Stimulated activated CD4-positive, alpha-beta T cell treated with anti-CD3 and anti-CD28 coated beads, Interleukin-15, amount 100 ng/mL, for 1 hour (primary cell): ENCODE data around the gene TMCO4.

ENCODE experiments used
- DNase-seq, 2 donors: peaks; one replicate each; pipeline ENCODE4 v3.0.0-alpha.2; 2020; ENCODE audit warnings: low read depth in 1 of 2, low spot score in 1 of 2

TMCO4 gene

DNA sequence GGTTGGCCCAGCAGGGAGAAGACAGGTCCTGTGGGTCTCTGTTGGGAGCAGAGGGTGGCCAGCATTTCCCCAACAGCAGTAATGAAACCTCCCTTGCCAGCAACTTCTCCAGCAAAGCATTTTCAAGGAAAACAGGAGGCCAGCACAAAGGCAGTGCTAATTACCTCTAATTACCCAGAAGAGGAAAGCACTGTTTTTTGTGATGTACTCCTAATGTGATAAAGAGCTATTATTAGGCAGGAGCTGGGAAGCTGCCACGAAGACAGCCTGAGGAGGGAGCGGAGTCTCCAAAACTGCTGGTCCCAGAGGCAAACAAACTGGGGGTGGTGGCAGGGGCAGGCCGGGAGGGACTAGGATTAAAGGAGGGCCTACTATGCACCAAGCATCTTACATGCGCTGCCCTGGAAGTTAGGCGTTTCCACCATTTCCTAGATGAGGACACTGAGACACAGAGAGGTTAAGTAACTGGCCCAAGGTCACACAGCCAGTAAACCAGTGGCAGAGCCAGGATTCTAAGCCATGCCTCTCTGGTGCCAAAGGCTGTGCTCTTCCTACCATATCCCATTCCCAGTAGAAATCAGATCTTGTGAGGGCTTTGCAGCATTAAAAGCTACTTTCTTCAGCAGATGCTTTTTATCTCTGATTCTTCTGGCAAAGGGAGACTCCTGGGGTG lies 110.5 kb downstream of the TMCO4 start:
- DNase-seq = no peak

DNA sequence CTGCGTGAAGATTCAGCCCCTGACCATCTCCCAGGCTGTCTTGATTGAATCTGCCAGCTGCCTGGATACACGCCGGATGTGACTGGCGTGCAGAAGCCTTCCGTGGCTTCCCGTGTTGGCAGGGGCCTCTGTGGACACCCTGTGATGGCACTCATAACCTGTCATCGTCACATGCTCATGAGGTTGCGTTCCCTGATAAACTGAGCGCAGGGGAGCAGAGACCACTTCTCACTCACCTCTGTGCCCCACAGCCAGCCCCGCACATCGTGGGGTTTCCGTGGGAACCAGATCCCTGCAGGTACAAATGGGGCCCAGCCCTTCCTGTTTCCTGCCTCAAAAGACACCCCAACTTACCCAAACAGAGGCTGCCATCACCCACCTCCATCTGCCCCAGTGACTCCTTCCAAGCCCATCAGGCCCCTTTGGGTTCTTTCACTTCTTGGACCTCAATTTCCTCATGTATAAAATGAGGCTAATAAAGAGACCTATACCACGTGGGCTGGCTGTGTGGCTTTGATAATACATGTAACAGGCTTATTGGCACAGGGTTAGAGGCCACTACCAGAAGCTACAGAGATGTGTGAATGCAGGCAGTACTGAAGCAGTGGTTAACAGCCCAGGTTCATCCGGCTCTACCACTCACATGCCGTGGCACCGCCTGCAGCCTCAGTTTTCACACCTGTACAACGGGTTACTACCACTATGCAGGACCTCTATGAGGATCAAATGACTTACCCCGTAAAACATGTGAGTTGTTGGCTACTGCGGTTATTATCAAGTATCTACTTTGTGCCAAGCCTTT lies 111.5 kb downstream of the TMCO4 start:
- DNase-seq = no peak

- no peak for DNase-seq
These were observed 112.3 kb downstream of the TMCO4 start for GRCh38 chr1:19687414-19687813.

- no peak for DNase-seq
These were observed 113.7 kb downstream of the TMCO4 start for GRCh38 chr1:19685994-19686393.

GRCh38 chr1:19684677-19685076 lies 115.0 kb downstream of the TMCO4 start:
- no peak for DNase-seq

DNA sequence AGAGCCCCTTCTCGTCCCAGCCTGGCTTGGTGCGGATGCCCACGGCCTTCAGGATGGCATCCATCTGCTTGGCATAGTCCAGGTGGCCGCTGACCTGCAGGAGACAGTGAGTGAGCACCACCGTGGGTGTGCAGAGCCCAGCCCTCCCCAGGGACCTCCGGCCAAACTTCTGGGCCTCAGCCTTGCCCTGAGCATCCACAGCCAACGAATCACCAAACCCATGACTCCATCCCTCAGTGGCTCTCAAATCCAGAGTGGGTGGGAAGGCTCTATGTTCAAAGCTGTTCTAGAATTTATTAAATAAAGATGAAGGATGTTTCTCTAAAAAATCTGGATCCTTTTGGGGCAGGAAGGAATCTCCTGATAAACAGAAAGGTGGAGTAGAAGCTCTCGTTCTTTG lies 116.4 kb downstream of the TMCO4 start:
- no peak for DNase-seq

DNA sequence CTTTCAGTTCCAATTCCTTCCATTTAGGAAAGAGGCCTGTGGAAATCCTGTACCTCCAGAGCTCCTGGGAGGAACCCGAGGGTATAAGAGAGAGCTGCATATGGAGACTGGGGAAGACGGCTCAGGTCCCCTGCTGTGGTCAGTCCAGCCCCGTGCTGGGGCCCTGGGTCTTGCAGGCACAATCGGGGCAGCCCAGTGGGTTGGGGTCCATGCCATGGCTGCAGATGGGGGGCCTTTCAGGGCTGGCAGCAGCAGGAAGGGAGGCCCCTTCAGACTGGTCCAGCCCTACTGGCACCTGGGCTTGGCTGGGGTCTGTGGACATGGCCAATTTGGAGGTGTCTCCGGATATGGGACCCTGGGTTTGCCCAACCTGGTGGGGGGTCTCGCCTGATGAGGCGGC lies 116.8 kb downstream of the TMCO4 start:
- DNase-seq = no peak

- DNase-seq = no peak
These were observed 117.5 kb downstream of the TMCO4 start for GRCh38 chr1:19682257-19682656.

DNA sequence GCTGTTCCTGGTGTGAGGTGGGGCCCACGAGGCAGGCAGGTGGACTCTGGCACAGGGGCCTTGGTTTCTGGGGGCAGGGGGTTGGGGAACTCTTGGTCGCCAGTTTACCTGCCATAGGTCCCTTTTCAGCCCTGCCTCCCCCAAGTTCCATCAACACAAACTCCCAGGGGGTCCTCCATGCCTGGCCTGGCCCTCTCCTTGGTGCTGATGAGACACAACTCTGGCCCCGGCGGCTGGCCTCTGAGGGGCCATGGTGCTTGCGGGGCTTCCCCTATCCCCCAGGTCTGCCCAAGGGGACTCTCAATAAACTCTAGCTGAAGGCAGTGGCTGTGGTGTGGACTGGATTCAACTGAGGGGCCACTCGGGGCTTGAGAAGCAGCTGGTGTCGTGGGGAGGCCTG lies 119.1 kb downstream of the TMCO4 start:
- DNase-seq = no peak

DNA sequence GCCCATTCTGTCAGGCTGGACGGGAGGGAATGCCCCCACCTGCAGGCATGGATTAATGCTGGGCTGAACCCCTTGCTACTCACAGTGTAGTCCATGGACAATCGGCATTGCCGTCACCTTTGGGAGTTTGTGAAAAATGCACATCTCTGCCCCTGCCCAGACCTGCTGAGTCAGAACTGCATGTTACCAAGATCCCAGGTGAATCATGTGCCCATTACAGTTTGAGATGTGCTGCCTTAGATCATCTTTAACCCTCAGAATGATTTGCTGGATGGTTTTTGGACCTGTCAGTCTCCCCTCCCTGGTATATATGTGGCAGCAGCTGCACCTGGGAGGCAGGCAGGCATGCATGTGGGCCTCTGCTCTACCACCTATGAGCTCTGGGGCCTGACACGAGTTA lies 120.0 kb downstream of the TMCO4 start:
- no peak for DNase-seq

DNA sequence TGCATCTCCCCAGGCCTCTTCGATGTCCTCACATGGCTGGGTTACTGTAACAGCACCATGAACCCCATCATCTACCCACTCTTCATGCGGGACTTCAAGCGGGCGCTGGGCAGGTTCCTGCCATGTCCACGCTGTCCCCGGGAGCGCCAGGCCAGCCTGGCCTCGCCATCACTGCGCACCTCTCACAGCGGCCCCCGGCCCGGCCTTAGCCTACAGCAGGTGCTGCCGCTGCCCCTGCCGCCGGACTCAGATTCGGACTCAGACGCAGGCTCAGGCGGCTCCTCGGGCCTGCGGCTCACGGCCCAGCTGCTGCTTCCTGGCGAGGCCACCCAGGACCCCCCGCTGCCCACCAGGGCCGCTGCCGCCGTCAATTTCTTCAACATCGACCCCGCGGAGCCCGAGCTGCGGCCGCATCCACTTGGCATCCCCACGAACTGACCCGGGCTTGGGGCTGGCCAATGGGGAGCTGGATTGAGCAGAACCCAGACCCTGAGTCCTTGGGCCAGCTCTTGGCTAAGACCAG lies 120.7 kb downstream of the TMCO4 start:
- no peak for DNase-seq

GRCh38 chr1:19678493-19678892 lies 121.2 kb downstream of the TMCO4 start:
- DNase-seq = no peak

GRCh38 chr1:19676438-19676922 lies 123.2 kb downstream of the TMCO4 start:
- no peak for DNase-seq

DNA sequence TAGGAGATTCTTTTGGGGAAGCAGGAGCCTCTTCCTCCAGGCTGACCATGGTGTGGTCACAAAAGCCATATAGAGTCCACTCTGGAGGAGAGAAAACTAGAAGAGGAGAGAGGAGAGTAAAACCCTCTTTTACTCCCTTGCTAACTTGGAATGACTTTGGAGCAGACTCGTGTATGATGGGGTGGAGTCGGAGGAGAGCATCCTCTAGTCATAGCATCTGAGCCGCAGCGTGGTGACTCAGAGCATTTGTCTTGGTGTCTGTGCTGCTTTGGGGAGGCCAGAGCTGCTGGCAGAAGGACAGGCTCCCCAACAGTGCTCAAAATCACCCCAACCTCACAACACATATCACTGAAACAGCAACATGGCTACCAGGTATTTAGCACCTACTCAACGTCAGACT lies 123.9 kb downstream of the TMCO4 start:
- no peak for DNase-seq

- DNase-seq = no peak
These were observed 127.5 kb downstream of the TMCO4 start for GRCh38 chr1:19672237-19672636.

- no peak for DNase-seq
These were observed 128.9 kb downstream of the TMCO4 start for GRCh38 chr1:19670787-19671186.

DNA sequence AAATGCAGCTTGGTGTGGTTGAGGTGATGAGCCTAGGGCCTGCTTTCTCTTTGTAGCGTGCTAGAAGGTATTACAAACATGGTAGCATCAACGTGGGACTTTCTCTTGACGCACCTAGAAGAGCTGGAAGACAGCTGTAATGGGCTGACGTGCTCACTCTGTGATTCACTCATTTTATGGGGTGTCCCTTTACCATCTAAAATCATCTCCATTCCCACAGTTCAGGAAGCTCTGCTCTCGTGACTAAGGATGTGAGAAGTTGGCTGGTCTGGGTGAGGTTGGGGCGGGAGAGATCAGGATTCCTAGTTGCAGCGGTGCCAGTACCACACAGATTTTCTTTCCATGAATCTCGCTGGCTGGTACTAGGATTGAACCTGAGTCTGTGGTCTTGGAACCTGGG lies 130.8 kb downstream of the TMCO4 start:
- no peak for DNase-seq

DNA sequence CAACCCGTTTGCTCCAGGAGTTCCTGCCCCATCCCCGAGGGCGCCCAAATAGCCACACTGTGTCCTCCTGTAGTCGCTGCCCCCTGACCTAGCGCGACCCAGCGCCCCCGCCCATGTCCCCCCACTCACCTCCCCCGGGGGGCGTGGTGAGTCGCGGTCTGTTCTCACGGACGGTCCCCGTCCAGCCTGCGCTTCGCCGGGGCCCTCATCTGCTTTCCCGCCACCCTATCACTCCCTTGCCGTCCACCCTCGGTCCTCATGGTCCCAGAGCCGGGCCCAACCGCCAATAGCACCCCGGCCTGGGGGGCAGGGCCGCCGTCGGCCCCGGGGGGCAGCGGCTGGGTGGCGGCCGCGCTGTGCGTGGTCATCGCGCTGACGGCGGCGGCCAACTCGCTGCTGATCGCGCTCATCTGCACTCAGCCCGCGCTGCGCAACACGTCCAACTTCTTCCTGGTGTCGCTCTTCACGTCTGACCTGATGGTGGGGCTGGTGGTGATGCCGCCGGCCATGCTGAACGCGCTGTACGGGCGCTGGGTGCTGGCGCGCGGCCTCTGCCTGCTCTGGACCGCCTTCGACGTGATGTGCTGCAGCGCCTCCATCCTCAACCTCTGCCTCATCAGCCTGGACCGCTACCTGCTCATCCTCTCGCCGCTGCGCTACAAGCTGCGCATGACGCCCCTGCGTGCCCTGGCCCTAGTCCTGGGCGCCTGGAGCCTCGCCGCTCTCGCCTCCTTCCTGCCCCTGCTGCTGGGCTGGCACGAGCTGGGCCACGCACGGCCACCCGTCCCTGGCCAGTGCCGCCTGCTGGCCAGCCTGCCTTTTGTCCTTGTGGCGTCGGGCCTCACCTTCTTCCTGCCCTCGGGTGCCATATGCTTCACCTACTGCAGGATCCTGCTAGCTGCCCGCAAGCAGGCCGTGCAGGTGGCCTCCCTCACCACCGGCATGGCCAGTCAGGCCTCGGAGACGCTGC lies 133.9 kb downstream of the TMCO4 start:
- no peak for DNase-seq

GRCh38 chr1:19665186-19665495 lies 134.6 kb downstream of the TMCO4 start:
- DNase-seq = no peak

DNA sequence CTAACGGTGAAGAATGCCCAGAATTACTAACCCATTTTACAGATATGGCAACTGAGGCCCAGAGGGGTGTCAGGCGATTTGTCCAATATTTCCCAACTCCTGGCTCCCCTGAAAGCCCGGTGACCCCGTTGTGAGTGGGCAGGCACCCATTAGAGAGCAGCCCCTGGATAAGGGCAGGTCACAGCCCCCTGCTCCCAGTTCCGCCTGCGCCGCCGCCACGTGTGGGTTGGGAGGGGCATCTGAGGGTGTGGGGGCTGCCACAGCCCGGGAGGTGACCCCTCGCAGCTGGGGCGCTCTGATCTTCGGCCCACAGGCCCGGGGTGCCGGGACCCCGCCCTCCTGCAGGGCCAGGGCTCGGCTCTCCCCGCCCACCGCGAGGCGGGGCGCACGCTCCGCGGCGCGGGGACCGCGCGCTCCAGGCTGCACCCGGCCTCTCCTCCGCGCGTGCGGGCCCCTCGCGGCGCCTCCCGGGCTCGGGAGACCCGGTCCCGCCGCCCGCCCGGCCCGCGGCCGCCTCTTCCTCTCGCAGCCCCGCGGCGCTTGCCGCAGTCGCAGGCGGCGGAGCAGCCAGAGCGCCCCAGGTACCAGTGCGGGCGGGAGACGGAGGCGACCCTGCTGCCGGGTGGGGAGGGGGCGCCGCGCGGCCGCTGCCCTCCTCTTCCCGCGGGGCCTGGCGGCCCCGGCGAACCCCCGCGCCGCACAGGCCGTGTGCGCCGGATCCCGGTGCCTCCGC lies 135.1 kb downstream of the TMCO4 start, which contains the start of gene HTR6:
Gene HTR6, plus strand, starts transcription at position 423 of the 733 bp plus-strand sequence. CDS start 879 bp downstream, outside the sequence.
- no peak for DNase-seq

DNA sequence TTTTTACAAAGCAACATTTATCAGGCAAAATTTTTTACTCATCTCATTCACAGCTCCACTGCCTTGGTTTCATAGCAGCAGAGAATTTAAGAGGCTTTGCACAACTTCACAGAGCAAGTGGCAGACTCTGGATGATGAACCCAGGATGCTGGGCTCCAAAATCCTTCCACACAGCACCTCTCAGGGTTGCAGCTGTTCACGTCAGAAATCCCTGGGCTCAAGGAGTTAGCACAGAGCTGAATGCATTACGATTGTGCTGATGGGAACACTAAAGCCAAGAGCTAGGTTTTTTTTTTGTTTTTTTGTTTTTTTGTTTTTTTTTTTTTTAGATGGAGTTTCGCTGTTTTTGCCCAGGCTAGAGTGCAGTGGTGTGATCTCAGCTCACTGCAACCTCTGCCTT lies 137.4 kb downstream of the TMCO4 start:
- DNase-seq = no peak
